MCF 10A (cell line): ENCODE results near the gene SPATA20. TPM values are rescaled to one million over a fixed set of nuclear protein-coding genes. Genes with fewer than 3 reads are reported as not detected.

Experiments
- BruUV-seq: library from RNA; stranded (reverse); fragments of 400-500 nt; replicated peaks from 2 replicates; lab custom pipeline; 2021; lab: Mats Ljungman, UMichigan
- CTCF ChIA-PET: fragments of 300-600 bp; sonication (Branson Sonifier 250); formaldehyde crosslinking; extraction: SDS; loops from one replicate; lab custom pipeline; 2021; ENCODE audit warnings: antibody characterized with exemption, inconsistent platforms; lab: Yijun Ruan, JAX
- POLR2A ChIA-PET: fragments of 300-600, 350-650 bp; sonication (Branson Sonifier 250); formaldehyde crosslinking; extraction: SDS; loops from one replicate; lab custom pipeline; 2020; ENCODE audit warnings: antibody characterized with exemption, inconsistent platforms; lab: Yijun Ruan, JAX
- DNase-seq: peaks from one replicate; pipeline ENCODE4 v3.0.0-alpha.2; 2018; ENCODE audit not compliant: unreplicated experiment
- H3K27ac Mint-ChIP-seq: one replicate; pipeline ENCODE4 v1.8.0; 2022; ENCODE audit warnings: mild to moderate bottlenecking, low read depth, mixed read lengths; ENCODE audit not compliant: unreplicated experiment
- H3K27me3 Mint-ChIP-seq: one replicate; pipeline ENCODE4 v1.8.0; 2022; ENCODE audit warnings: mixed read lengths; ENCODE audit not compliant: insufficient read depth, unreplicated experiment
- H3K36me3 Mint-ChIP-seq: one replicate; pipeline ENCODE4 v1.8.0; 2022; ENCODE audit warnings: mild to moderate bottlenecking, moderate library complexity, mixed read lengths; ENCODE audit not compliant: insufficient read depth, unreplicated experiment
- H3K4me1 Mint-ChIP-seq: one replicate; pipeline ENCODE4 v1.8.0; 2022; ENCODE audit warnings: mixed read lengths; ENCODE audit not compliant: insufficient read depth, unreplicated experiment
- H3K4me3 Mint-ChIP-seq: one replicate; pipeline ENCODE4 v1.8.0; 2022; ENCODE audit warnings: mild to moderate bottlenecking, moderate library complexity, mixed read lengths; ENCODE audit not compliant: unreplicated experiment
- H3K9me3 Mint-ChIP-seq: one replicate; pipeline ENCODE4 v1.8.0; 2022; ENCODE audit warnings: mixed read lengths; ENCODE audit not compliant: unreplicated experiment
- CTCF ChIP-seq: fragments of 200-600 bp; IDR thresholded peaks from one replicate; pipeline ENCODE4 v1.8.0; 2022; ENCODE audit warnings: antibody characterized with exemption, mild to moderate bottlenecking; ENCODE audit not compliant: unreplicated experiment
- intact Hi-C: fragments of 100-400 bp; cut with micrococcal nuclease; formaldehyde crosslinking; loops from 2 replicates; pipeline ENCODE4 v1.14.1; 2022
- total RNA-seq: library from RNA; stranded (reverse); gene quantifications from 2 replicates; pipeline ENCODE4 v1.2.3, GENCODE V29; 2022

Gene SPATA20
- total RNA-seq, 1 experiment from 2014 or later: 35.3 TPM

- POLR2A ChIA-PET: interaction anchor here (0.7 to 3.0 kb wide), 4 partner anchors 10 to 118 kb away, joined by 3 to 14 read pairs (median 8); partner anchors contain the start of gene LRRC59
- peak; percentile 85 for DNase-seq
- Mint-ChIP-seq H3K4me1 (peaks cover 45% of the 10 kb centered on the region), H3K27ac (peak overlapping the region; percentile 11), H3K9me3 (no peaks in the 10 kb centered on the region), H3K4me3 (no peak overlapping the region), H3K27me3 (no peaks in the 10 kb centered on the region), H3K36me3 (no peaks in the 10 kb centered on the region)
- CTCF ChIA-PET: interaction anchor here (0.5 to 2.7 kb wide), 7 partner anchors 8 to 118 kb away, joined by 3 to 14 read pairs (median 4); partner anchors contain the start of gene LRRC59
- no TSS peak for BruUV-seq
- intact Hi-C loops: no loop called here
- TF ChIP-seq CTCF: no peak
Measured at GRCh38 chr17:50514936-50515702, 31.9 kb upstream of the SPATA20 start.

GRCh38 chr17:50517011-50517410 is 30.0 kb upstream of the SPATA20 start:
- ChIA-PET CTCF (interaction anchor here (0.6 to 2.7 kb wide), 4 partner anchors 12 to 23 kb away, joined by 3 to 14 read pairs (median 4); no protein-coding TSS in a partner anchor), POLR2A (interaction anchor here (0.8 to 3.0 kb wide), 5 partner anchors 12 to 190 kb away, joined by 3 to 13 read pairs (median 3); no protein-coding TSS in a partner anchor)
- peak overlapping the region; percentile 14 for H3K27ac Mint-ChIP-seq
- no peak overlapping the region for H3K4me3 Mint-ChIP-seq
- TF ChIP-seq CTCF: no peak
- DNase-seq: no peak
- peaks cover 32% of the 10 kb centered on the region for H3K4me1 Mint-ChIP-seq
- no peaks in the 10 kb centered on the region for H3K36me3 Mint-ChIP-seq
- BruUV-seq: no TSS peak
- no peaks in the 10 kb centered on the region for H3K9me3 Mint-ChIP-seq
- intact Hi-C loops: no loop called here
- H3K27me3 Mint-ChIP-seq: no peaks in the 10 kb centered on the region

- Mint-ChIP-seq H3K27ac (peak overlapping the region; percentile 14), H3K36me3 (no peaks in the 10 kb centered on the region), H3K4me3 (no peak overlapping the region), H3K27me3 (no peaks in the 10 kb centered on the region), H3K4me1 (peaks cover 34% of the 10 kb centered on the region), H3K9me3 (no peaks in the 10 kb centered on the region)
- intact Hi-C loops: no loop called here
- TF ChIP-seq CTCF: no peak
- no peak for DNase-seq
- ChIA-PET CTCF (interaction anchor here (0.9 to 1.1 kb wide), 2 partner anchors 17 to 20 kb away, joined by 3 to 5 read pairs; no protein-coding TSS in a partner anchor), POLR2A (interaction anchor here (1.0 to 2.9 kb wide), 6 partner anchors 12 to 189 kb away, joined by 3 to 19 read pairs (median 4); no protein-coding TSS in a partner anchor)
- no TSS peak for BruUV-seq
Measured at GRCh38 chr17:50517504-50518383, 29.2 kb upstream of the SPATA20 start.
